GM15510 (cell line): ENCODE results near the gene PLPP3.

Source experiments
- POLR2A ChIP-seq: IDR thresholded peaks from 3 replicates; pipeline ENCODE4 v1.6.1; 2011; ENCODE audit warnings: borderline replicate concordance; ENCODE audit not compliant: insufficient read length; ENCODE audit errors: extremely low read depth

Gene PLPP3

DNA sequence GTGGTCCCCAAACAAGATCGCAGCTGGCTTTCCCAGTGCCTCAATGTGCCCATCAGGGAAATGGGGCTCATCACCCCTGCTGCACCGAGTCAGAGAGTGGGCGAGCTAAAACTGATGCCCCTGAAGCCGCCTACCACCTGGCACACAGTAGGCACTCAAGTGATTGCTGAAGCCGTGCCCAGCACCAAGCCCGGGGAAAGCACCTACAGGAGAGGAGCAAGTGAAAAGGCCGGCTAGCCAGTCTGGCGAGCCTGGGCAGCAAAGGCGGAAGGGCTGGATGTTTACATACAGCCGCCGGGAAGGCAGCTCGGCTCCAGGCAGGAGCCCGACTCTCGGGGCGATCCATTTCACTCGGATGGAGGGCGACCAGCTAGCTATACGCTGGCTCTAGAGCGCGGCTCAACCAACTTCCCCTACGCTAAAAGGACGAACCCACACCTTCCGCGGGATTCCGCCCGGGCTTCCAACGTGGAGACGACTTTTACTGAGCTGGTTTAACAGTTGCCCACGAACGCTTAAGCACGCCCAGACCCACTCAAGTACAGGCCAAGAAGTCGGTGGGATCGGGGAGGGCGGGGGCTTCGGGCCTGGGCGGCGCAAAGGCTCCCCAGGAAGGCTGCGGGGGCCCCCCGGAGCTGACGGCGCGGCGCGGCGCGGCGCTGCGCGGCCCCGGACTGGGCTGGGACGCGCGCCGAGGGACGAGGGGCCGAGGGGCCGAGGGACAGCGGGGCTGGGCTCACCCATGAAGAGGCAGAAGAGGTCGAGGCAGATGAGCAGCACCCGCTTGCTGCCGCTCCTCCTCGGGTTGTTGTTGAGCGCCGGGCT lies 1.0 kb downstream of the PLPP3 start:
- no peak for TF ChIP-seq POLR2A

DNA sequence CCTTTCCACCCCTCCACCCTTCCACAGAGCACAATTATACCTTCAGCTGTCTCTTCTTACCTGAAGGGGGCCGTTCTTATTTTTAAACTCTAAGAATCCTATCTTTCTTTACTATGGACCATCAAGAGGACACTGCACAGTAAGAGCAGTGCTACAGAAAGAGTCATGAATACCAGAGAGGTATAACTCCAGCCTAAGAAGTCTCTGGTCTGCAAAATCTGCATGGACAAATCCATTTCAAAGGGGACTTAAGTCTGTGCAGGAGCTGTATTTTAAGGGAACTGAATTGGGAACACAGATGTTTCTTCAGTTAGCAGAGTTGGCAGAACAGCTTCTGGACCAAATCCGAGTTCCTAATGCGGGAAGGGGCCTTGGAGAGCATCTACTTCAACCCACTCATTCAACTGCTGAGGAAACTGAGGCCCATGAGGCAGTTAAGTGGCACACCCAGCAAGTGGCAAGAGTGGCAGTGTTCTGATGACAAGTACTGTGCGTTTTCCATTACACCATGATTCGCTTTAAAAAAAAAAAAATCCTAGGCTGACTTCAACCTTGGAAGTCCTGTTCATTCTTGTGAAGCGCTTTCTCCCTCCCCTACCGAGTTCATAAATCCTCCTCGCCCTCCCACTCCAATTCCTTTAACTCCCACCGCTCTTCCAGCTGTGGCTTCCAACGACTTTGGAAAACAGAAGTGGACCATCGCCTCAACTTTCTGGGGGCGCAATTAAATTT lies 1.8 kb downstream of the PLPP3 start:
- TF ChIP-seq POLR2A: no peak

DNA sequence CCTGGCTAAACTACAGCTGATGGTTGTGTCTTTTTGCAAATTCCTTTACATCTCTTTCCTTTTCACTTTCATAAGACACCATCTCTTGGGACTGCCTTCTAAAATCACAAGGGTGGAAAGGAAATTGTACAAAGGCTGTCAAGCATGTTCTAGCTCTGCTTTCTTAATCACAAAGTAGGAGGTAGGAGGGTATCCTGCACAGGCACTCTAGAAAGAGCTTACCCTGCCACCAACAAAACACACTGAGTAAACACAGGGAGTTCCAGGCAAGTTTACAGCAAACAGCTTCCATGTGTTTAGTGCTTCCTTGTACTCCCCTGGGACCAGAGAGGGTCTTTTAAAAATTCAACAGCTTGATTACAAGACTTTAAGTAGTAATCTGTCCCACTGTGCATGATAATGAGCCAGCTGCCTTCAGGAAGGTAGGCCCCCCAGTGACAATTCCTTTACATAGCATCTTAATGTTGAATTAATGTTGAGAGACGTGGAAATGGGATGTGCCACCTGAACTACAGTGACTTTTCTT lies 2.4 kb downstream of the PLPP3 start:
- no peak for TF ChIP-seq POLR2A

DNA sequence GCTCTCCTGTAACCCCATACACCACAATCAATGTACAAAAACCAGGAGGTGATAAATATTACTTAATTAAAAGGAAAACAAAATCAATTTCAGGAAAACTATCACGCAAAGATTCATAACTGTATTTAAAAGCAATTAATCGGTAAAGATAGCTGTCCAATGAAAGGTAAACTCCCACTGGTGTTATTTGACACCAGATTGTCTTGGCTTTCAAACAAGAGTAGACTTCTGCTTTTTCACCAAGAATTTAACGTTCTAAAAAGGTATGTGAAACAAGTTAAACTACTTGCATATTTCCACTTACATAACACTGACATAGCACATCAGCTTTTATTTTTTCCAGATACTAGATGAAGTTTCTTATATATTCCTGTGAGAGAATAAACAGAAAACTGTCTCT lies 3.5 kb downstream of the PLPP3 start:
- TF ChIP-seq POLR2A: no peak

DNA sequence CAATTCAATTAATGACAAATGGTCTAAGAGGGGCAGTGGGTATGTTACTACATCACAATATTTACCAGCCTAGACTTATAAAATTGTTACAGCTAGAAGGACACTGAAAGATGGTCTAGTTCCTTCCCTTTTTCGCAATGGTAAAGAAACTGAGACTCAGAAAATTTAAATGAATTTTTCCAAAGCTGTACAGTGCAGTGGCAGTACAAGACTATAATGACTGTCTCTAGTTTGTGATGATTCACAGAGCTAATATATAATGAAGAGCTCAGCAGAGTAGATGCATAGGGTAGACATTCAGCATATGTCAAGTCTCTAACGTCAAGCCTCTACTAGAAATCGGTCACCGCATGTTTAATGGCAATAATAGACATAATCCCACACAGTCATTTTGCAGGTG lies 4.6 kb downstream of the PLPP3 start:
- TF ChIP-seq POLR2A: no peak

DNA sequence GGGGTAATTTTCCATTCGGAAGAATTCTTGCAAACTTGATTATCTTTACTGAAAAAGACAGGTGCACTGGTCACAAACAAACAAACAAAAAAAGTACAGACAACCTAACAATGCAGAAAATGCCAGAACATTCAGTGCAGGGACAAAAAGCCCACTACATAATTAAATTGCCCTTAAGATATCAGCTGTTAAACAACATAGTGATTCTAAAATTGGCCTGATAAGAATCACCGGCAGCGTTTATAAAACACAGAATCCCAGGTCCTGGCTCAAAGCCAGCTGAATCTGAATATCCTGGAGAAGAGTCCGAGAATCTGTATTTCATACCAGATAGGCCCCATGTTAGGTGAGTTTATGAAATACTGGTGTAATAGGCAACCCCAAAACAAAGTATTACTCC lies 6.1 kb downstream of the PLPP3 start:
- TF ChIP-seq POLR2A: no peak

DNA sequence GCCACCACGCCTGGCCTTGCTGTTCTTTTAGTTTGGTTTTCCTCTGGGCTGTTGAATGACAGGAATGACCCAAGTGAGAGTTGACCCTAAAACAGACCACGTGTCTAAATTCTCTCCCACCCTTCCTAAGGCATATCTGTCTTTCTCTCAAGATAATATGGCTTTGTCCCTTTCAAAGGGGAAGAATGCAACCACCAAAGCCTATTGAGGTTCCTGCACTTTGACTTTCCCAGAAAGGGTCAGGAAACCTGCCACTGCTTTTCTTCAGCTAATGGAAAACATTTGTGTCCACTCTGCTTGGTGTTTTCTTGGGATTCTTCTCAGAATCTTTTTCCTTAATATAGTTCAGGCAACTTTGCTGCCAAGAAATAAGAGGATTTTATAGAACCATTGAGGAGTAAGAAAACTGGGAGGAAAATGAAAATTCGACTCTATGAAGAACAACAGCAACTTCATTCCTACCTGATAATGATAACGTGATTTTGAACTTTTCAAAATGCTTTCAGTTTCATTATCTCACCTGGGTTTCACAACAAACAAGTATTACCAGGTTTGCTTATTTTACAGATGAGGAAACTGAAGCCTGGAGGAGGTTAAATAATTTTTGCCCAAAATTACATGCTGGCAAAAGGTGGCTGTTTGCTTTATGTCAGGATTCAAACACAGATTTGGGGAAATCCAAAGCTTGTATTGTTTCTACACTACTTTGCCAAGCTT lies 6.9 kb downstream of the PLPP3 start:
- TF ChIP-seq POLR2A: no peak

DNA sequence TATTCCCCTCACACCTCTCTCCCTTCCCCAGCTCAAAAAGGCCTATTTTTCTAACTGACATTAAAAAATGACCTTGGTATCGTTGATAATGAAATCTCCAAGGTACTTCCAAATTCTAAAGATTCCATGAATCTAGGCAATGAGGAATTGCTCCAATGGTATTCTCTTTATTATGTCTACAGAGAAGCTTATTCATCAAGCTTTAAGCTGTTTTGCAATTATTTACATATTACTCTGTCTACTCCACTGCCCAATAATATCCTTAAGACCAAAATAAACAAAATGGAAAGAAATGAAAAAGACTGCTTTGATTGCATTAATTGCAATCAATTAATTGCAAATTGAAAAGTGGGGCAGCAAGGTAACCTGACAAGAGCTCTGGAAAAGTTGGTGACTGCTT lies 7.9 kb downstream of the PLPP3 start:
- TF ChIP-seq POLR2A: no peak

DNA sequence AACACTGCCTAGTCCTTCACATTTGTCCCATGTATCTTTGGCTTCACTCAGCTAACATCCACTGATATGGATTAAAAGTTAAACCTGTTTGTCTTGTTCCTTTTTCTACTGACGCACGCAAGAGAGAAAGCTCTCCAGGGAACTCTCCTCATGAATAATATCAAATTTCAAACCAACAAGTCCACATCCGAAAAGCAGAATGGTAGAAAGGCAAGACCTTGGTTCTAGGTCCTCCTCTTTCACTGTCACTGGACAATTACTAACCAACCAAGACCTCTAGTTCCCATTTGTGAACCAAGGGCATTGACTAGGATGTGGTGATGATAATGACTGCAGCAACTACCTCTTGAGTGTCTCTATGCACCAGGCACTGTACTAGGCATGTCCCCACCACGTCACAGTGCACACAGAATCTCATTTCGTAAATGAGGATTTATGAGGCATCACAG lies 8.4 kb downstream of the PLPP3 start:
- TF ChIP-seq POLR2A: no peak

DNA sequence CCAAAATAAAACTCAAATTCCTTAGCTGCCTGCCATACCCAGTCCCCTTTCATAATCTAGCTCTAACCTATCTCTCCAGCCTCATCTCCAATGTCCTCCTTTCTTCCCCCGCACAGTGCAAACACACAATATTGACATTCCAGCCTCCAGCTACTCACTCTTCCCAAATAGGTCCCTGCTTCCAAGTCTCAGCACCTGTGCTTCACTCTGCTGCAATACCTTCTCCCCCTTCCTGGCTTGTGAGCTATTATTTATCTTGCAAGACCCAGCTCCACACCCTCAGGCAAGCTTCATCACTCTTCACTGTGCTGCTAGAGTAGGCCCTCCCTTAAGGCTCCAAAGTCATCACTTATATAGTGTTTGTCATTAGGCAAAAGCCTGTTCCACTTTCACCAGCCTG lies 9.7 kb downstream of the PLPP3 start:
- no peak for TF ChIP-seq POLR2A

DNA sequence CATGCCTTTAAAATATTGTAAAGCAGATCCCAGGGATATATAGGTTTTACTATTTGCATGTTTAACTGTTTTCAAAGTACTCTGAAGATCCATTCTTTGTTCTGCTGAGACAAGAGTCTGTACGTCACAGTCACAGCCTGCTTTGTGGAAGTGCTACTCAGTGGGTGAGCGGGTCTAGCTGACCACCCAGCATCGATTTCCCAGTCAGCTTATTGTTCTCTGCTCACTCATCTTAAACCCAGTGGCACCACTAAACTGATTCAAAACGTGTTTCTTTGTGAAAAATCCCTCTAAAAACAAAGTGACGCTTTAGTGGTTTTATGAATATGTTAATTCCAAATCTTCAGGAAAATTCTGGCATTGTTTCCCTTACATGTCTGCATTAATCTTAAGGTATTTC lies 12.4 kb downstream of the PLPP3 start:
- TF ChIP-seq POLR2A: no peak

DNA sequence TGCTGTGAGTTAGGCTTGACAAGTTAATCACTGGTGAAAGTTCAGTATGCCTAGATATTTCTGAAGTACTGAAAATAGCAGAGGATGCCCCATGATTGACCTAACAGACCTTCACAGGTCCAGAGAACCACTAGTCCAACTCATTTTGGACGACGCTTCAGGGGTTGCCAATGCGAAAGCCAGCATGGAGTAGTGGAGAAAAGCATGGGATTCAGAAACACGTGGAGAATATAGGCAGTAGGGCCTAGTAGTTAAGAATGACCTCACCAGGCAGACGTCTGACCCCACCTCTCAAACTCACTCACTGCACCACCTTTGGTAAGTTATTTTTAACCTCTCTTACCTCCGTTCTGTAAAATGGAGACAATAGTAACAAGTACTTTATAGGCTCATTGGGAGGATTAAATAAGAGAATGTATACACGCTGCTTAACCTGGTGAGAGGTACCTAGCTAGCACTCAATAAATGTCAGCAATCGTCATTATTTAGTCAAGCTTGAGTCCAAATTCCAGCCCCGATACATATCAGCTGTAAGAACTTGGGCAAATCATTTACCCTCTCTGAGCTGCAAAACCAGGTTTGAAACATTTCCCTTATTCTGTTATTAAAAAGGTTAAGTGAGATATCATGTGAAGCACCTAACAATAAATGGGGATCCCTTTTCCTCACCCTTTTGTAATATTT lies 13.2 kb downstream of the PLPP3 start:
- TF ChIP-seq POLR2A: no peak

DNA sequence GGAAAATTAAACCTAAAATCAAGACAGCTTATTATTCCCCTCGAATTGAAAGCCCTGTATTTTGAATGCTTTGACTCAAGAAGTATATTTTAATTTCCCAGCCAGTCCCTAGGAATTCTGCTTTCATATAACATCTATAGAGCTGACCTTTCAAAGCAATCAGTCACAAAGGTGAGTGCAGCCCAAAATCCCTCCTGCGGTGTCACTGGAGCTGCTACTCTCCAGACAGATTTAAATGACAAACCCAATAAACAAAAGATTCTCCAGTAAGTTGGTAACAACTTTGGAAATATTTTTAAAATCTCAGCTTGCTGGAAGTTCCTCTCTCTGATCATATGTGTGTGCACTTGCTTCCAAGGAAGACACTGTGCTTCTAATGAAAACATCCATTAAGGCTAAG lies 14.7 kb downstream of the PLPP3 start:
- TF ChIP-seq POLR2A: no peak

DNA sequence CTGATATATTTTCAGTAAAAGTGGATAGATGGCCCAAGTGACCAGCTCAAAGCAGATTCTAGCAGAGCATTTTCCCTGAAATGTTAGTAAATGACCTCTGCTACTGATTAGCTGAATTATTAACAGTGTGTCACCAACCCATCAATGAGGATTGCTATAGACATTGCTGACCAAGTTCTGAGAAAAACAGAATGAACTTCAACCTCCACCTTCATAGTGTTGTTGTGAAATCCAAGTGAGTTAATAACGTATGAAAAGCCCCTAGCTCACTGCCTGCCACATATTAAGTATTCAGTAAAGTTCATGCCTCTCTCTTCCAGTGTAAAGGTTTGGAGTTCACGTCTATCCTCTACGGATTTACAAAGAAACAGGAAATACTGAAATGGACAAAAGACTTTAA lies 15.8 kb downstream of the PLPP3 start:
- no peak for TF ChIP-seq POLR2A
